ENCODE data around the gene WDR45B. TPM values are rescaled to one million over a fixed set of nuclear protein-coding genes. Genes with fewer than 3 reads are reported as not detected.
"Not testable (repeated sequence)": the region's sequence is repeated elsewhere in the genome, so short reads cannot be mapped to it uniquely, and the experiment has no call there.

The WDR45B gene
- total RNA-seq, 1 experiment from 2014 or later = 131 TPM

DNA sequence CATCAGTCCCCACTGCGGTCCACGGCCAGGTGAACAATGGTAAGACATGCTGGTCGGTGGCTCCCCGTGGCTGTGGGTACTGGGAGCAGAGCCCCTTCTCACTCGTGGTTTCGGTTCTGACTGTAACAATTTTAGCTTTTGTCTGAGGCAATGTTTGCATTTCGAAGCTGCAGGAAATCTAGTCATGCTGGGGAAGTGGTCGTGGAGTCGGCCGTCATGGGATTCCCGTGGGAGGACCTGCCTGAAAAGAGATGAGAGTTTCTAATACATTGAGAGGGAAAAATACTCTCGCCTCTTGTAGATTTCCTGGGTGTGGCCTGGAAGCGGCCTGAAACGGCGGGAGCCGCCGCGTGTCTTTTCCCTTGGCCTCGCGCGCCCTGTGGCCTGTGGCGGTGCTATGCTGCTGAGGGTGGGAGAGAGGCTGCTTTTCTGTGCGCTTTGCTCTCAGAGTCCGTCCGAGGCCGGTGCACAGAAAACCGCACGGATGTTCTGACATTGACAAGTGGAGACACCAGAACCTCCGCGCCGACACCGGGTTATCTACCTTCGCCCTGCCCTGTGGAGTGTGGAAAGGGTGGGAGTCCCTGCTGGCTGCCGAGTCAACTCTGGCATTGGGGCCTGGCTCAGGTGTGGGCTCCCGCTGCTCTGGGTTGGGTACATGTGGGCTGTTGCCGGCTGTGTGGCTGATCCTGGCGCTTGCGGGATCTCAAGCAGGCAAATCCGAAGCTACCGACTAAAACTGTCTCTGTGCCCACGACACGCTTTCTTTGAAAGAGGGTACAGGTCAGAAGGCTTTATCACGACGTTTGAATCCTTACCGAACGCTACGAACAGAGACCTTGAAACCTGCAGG lies 60.8 kb downstream of the WDR45B start:
- Histone ChIP-seq H3K27me3 (ENCODE audit: control insufficient read depth, insufficient read depth, low read length) (no peaks in the 10 kb centered on the region), H3K36me3 (replicated peaks; ENCODE audit: control insufficient read depth, insufficient read depth, low read length) (peaks cover 19% of the 10 kb centered on the region), H3K4me3 (ENCODE audit: insufficient read depth, low read depth, low read length) (no peak overlapping the region)
- peak; percentile 56 for DNase-seq

DNA sequence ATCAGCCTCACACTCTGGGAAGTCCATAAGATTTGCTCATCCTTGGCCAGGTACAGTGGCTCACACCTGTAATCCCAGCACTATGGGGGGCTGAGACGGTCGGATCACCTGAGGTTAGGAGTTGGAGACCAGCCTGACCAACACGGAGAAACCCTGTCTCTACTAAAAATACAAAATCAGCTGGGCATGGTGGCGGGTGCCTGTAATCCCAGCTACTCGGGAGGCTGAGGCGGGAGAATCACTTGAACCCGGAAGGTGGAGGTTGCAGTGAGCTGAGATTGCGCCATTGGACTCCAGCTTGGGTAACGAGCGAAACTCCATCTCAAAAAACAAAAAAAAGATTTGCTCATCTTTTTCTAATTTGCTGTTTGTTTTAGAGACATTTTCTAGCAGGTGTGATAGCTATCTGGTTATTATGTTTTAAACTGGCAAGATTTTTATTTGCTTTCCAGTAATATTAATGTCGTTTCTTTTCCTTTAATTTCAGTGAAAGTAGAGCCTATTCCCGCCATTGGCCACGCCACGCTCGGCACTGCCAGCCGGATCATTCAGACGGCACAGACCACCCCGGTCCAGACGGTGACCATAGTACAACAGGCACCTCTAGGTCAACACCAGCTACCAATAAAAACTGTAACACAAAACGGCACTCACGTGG lies 61.5 kb downstream of the WDR45B start:
- H3K36me3 ChIP-seq (replicated peaks; ENCODE audit: control insufficient read depth, insufficient read depth, low read length) = peaks cover 25% of the 10 kb centered on the region
- no peak for DNase-seq

GRCh38 chr17:82585935-82586575 lies 62.2 kb downstream of the WDR45B start:
- H3K4me3 ChIP-seq (ENCODE audit: insufficient read depth, low read depth, low read length); DNase-seq; H3K27me3 ChIP-seq (ENCODE audit: control insufficient read depth, insufficient read depth, low read length): not testable (repeated sequence)
- peaks cover 25% of the 10 kb centered on the region for H3K36me3 ChIP-seq (replicated peaks; ENCODE audit: control insufficient read depth, insufficient read depth, low read length)

More for the DNA sequence above, 61.5 kb downstream of the WDR45B start:
- Histone ChIP-seq H3K27me3 (ENCODE audit: control insufficient read depth, insufficient read depth, low read length) (no peaks in the 10 kb centered on the region), H3K4me3 (ENCODE audit: insufficient read depth, low read depth, low read length) (no peak overlapping the region)

- peak; percentile 53 for DNase-seq
- Histone ChIP-seq H3K36me3 (replicated peaks; ENCODE audit: control insufficient read depth, insufficient read depth, low read length) (peaks cover 25% of the 10 kb centered on the region), H3K27me3 (ENCODE audit: control insufficient read depth, insufficient read depth, low read length) (no peaks in the 10 kb centered on the region), H3K4me3 (ENCODE audit: insufficient read depth, low read depth, low read length) (no peak overlapping the region)
These were observed 64.5 kb downstream of the WDR45B start for GRCh38 chr17:82583720-82584234.

- DNase-seq = peak; percentile 14
- H3K36me3 ChIP-seq (replicated peaks; ENCODE audit: control insufficient read depth, insufficient read depth, low read length) = peaks cover 28% of the 10 kb centered on the region
- no peaks in the 10 kb centered on the region for H3K27me3 ChIP-seq (ENCODE audit: control insufficient read depth, insufficient read depth, low read length)
- H3K4me3 ChIP-seq (ENCODE audit: insufficient read depth, low read depth, low read length) = no peak overlapping the region
These were observed 65.5 kb downstream of the WDR45B start for GRCh38 chr17:82582709-82583108.

DNA sequence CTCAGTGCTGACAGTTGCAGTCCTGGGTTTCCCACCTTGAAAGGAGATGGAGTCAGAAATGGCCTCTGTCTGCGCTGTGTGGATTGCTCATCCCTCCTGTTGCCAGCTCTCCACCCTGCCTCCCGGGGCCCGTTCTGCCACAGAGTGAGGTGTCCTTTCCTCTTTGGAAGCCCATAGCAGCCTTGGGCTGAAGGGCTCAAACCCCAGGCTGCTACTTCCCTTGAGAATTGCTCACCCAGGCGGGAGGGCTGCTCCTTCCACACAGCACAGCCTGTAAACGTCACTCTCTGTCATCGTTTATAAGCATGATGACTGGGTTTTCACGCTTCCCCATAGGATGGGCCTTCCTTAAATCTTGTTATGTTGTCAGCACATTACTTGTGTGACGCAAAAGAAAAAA lies 66.0 kb downstream of the WDR45B start:
- H3K36me3 ChIP-seq (replicated peaks; ENCODE audit: control insufficient read depth, insufficient read depth, low read length) = peaks cover 26% of the 10 kb centered on the region
- H3K27me3 ChIP-seq (ENCODE audit: control insufficient read depth, insufficient read depth, low read length) = no peaks in the 10 kb centered on the region
- peak; percentile 33 for DNase-seq
- H3K4me3 ChIP-seq (ENCODE audit: insufficient read depth, low read depth, low read length) = no peak overlapping the region

DNA sequence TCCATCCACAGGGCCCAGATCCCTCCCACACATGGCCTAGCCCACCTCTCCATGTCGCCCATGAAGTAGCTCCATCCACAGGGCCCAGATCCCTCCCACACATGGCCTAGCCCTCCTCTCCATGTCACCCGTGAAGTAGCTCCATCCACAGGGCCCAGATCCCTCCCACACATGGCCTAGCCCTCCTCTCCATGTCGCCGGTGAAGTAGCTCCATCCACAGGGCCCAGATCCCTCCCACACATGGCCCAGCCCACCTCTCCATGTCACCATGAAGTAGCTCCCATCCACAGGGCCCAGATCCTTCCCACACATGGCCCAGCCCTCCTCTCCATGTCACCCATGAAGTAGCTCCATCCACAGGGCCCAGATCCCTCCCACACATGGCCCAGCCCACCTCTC lies 68.3 kb downstream of the WDR45B start:
- not testable (repeated sequence) for H3K4me3 ChIP-seq (ENCODE audit: insufficient read depth, low read depth, low read length); DNase-seq; H3K27me3 ChIP-seq (ENCODE audit: control insufficient read depth, insufficient read depth, low read length)
- H3K36me3 ChIP-seq (replicated peaks; ENCODE audit: control insufficient read depth, insufficient read depth, low read length) = peaks cover 25% of the 10 kb centered on the region

DNA sequence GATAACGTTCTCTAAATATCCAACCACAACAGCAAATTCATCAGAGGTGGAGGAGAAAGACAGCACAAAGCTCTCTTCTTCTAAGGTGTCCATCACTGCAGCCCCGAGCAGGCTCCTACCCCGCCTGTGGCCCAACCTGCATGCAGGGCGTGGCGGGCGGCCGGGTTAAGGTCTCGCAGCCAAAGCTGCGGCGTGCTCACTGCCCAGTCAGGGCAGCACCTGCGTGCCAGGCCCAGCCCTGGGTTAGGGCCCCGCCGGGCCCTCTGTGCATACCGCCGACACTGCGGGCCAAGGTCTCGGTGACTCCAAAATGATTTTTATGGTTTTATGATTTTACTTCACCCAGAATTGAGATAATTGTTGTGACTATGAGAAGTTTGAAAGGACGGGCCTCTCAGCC lies 70.9 kb downstream of the WDR45B start:
- H3K27me3 ChIP-seq (ENCODE audit: control insufficient read depth, insufficient read depth, low read length) = no peaks in the 10 kb centered on the region
- H3K4me3 ChIP-seq (ENCODE audit: insufficient read depth, low read depth, low read length) = no peak overlapping the region
- peak; percentile 42 for DNase-seq
- H3K36me3 ChIP-seq (replicated peaks; ENCODE audit: control insufficient read depth, insufficient read depth, low read length) = peaks cover 29% of the 10 kb centered on the region

DNA sequence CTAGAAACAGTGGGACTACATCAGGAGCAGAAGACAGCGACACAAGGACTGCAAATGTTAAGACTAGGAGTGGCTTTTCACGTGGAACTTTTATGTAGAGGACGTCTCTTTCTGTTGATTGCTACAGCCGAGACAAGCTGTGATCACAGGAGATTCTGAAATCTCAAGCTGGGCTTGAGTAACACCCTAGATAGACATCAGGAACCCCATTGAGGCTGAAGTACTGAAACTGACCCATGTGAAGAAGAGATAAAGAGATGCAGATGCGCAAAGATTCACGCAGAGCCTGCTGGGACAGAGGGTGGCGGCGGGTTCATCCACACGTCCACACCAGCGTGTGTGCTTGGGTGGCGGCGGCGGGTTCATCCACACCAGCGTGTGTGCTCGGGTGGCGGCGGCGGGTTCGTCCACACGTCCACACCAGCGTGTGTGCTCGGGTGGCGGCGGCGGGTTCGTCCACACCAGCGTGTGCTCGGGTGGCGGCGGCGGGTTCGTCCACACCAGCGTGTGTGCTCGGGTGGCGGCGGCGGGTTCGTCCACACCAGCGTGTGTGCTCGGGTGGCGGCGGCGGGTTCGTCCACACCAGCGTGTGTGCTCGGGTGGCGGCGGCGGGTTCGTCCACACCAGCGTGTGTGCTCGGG lies 72.5 kb downstream of the WDR45B start:
- peaks cover 30% of the 10 kb centered on the region for H3K36me3 ChIP-seq (replicated peaks; ENCODE audit: control insufficient read depth, insufficient read depth, low read length)
- DNase-seq = peak; percentile 21
- H3K27me3 ChIP-seq (ENCODE audit: control insufficient read depth, insufficient read depth, low read length); H3K4me3 ChIP-seq (ENCODE audit: insufficient read depth, low read depth, low read length): not testable (repeated sequence)

GRCh38 chr17:82574041-82574440 lies 74.2 kb downstream of the WDR45B start:
- no peak for DNase-seq
- Histone ChIP-seq H3K27me3 (ENCODE audit: control insufficient read depth, insufficient read depth, low read length) (no peaks in the 10 kb centered on the region), H3K36me3 (replicated peaks; ENCODE audit: control insufficient read depth, insufficient read depth, low read length) (peaks cover 41% of the 10 kb centered on the region), H3K4me3 (ENCODE audit: insufficient read depth, low read depth, low read length) (no peak overlapping the region)

DNA sequence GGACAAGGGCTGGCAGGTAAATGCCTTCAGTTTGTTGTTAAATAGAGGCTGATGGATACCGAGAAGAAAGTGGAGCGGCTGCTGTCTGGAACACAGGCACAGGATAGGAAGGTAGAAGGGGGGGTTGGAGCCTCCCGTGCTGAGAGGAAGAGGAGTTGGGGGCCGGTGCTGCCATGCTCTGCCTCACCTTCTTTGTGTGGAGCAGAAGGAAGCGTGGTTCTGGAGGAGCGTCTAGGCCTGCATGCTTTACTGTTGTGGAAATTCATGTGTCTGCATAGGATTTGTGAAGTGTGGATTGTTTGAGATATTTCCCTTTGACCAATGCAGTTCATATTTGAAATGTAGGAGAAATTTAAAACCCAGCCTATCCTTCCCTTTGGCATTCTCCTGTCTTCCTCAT lies 76.4 kb downstream of the WDR45B start:
- Histone ChIP-seq H3K4me3 (ENCODE audit: insufficient read depth, low read depth, low read length) (no peak overlapping the region), H3K36me3 (replicated peaks; ENCODE audit: control insufficient read depth, insufficient read depth, low read length) (peaks cover 41% of the 10 kb centered on the region), H3K27me3 (ENCODE audit: control insufficient read depth, insufficient read depth, low read length) (no peaks in the 10 kb centered on the region)
- DNase-seq = no peak

DNA sequence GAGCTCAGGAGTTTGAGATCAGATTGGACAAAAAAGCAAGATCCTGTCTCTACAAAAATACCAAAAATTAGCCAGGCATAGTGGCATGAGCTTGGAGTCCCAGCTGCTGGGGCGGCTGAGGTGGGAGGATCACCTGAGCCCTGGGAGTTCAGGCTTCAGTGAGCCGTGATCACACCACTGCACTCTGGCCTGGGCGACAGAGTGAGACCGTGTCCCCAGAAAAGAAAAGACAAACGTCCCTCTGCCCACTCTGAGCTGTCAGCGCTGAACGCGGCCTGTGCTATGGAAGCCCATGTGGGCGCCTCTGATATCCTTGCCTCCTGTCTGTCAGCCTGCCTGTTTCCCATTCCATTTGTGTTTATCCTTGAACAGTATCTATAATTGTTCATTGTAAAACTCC lies 78.0 kb downstream of the WDR45B start:
- peaks cover 39% of the 10 kb centered on the region for H3K36me3 ChIP-seq (replicated peaks; ENCODE audit: control insufficient read depth, insufficient read depth, low read length)
- H3K4me3 ChIP-seq (ENCODE audit: insufficient read depth, low read depth, low read length) = no peak overlapping the region
- DNase-seq = no peak
- no peaks in the 10 kb centered on the region for H3K27me3 ChIP-seq (ENCODE audit: control insufficient read depth, insufficient read depth, low read length)

DNA sequence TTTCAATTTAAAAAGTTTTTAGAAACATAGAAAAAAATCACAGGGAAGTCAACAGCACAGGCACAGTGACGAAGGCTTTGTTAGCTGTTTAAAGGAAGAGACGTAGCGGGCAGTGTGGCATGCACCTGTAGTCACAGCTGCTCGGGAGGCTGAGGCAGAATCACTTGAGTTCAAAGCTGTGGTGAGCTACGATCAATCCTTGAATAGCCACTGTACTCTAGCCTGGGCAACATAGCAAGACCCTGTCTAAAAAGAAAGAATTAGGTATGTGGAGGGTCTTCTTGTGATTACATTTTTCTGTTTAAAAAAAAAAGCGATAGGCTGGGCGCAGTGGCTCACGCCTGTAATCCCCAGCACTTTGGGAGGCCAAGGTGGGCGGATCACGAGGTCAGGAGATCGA lies 78.6 kb downstream of the WDR45B start:
- peaks cover 37% of the 10 kb centered on the region for H3K36me3 ChIP-seq (replicated peaks; ENCODE audit: control insufficient read depth, insufficient read depth, low read length)

DNA sequence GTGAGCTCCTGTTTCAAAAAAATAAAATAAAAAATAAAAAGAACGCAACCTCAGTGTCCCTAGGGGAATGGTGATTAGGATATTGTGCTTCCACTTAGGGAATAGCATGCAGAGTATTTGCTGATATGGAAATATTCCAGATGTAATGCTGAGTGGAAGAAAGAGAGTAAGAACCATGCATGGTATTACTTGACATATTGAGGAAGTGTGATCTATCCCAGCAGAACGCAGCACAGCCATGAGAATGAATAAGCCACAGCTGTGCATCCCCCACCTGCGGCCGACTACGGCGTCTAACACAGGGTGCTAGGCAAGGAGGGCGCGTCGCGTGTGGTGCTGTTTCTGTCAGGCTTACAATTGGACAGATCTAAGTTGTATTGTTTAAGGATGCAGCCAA lies 79.2 kb downstream of the WDR45B start:
- Histone ChIP-seq H3K36me3 (replicated peaks; ENCODE audit: control insufficient read depth, insufficient read depth, low read length) (peaks cover 36% of the 10 kb centered on the region), H3K27me3 (ENCODE audit: control insufficient read depth, insufficient read depth, low read length) (no peaks in the 10 kb centered on the region), H3K4me3 (ENCODE audit: insufficient read depth, low read depth, low read length) (no peak overlapping the region)
- DNase-seq = no peak

More for the DNA sequence above, 78.6 kb downstream of the WDR45B start:
- no peak overlapping the region for H3K4me3 ChIP-seq (ENCODE audit: insufficient read depth, low read depth, low read length)
- no peak for DNase-seq
- H3K27me3 ChIP-seq (ENCODE audit: control insufficient read depth, insufficient read depth, low read length) = no peaks in the 10 kb centered on the region
